ENCODE results near the gene HMOX2. TPM values are rescaled to one million over a fixed set of nuclear protein-coding genes. Genes with fewer than 3 reads are reported as not detected.

HMOX2 gene
- total and polyA plus RNA-seq, 2 of the 13 experiments (the other 11 are each of a cell fraction or from before 2014, with no cell fraction given) = 60.3 to 70.4 TPM

- TF ChIP-seq ETS1 (CRISPR knock-in tag; IDR thresholded peaks at IDR 0.05) (no peak), KLF9 (CRISPR knock-in tag; IDR thresholded peaks at IDR 0.05; ENCODE audit: low read depth) (no peak), IKZF5 (CRISPR knock-in tag; IDR thresholded peaks at IDR 0.05) (no peak), RXRB (CRISPR knock-in tag; IDR thresholded peaks at IDR 0.05; ENCODE audit: borderline replicate concordance) (peak; percentile 39; the same call in 1 of the 2 replicates), ZNF740 (CRISPR knock-in tag; IDR thresholded peaks at IDR 0.05) (no peak), ARNT (IDR thresholded peaks at IDR 0.05) (no peak), DPF2 (CRISPR knock-in tag; IDR thresholded peaks at IDR 0.05; ENCODE audit: borderline replicate concordance, low read depth) (no peak), ZNF746 (CRISPR knock-in tag; IDR thresholded peaks at IDR 0.05) (no peak), POGZ (CRISPR knock-in tag; IDR thresholded peaks at IDR 0.05) (no peak), KDM3A (CRISPR knock-in tag; IDR thresholded peaks at IDR 0.05; ENCODE audit: low read depth) (no peak), SNAI1 (CRISPR knock-in tag; IDR thresholded peaks at IDR 0.05; ENCODE audit: borderline replicate concordance) (no peak), FOXP4 (CRISPR knock-in tag; IDR thresholded peaks at IDR 0.05) (no peak), MED8 (CRISPR knock-in tag; IDR thresholded peaks at IDR 0.05; ENCODE audit: insufficient replicate concordance) (no peak), ZNF800 (CRISPR knock-in tag; IDR thresholded peaks at IDR 0.05) (no peak), HNF4A (CRISPR knock-in tag; IDR thresholded peaks at IDR 0.05) (peak; percentile 46), PHB2 (IDR thresholded peaks at IDR 0.05; ENCODE audit: partially characterized antibody) (no peak), TOPORS (CRISPR knock-in tag; IDR thresholded peaks at IDR 0.05) (no peak), ZNF121 (CRISPR knock-in tag; IDR thresholded peaks at IDR 0.05) (peak; percentile 80), ZBTB33 (CRISPR knock-in tag; IDR thresholded peaks at IDR 0.05) (no peak), ATRX (CRISPR knock-in tag; IDR thresholded peaks at IDR 0.05; ENCODE audit: borderline replicate concordance) (no peak), ZNF367 (CRISPR knock-in tag; IDR thresholded peaks at IDR 0.05; ENCODE audit: borderline replicate concordance) (no peak)
These were observed 3.3 kb upstream of the HMOX2 start (continued) for GRCh38 chr16:4472880-4473279.
